Lower lobe of right lung (tissue), 2 donors: ENCODE data around the gene ADAMTSL1. TPM values are rescaled to one million over a fixed set of nuclear protein-coding genes. Genes with fewer than 3 reads are reported as not detected.

Source experiments
- ATAC-seq, 2 donors: fragments of 200-7000 bp; cut with Tn5 transposase; one replicate each; pipeline ENCODE4 v1.9.1; 2020 to 2022; ENCODE audit warnings: mild to moderate bottlenecking in 2 of 2, moderate library complexity in 2 of 2
- DNase-seq: peaks from one replicate; pipeline ENCODE4 v3.0.0-alpha.2; 2020
- H3K27ac ChIP-seq: fragments of 200-600 bp; one replicate; pipeline ENCODE4 v1.8.0; 2022
- H3K27me3 ChIP-seq: fragments of 200-600 bp; one replicate; pipeline ENCODE4 v1.8.0; 2022; ENCODE audit warnings: low read depth
- H3K36me3 ChIP-seq: fragments of 200-600 bp; one replicate; pipeline ENCODE4 v1.8.0; 2022; ENCODE audit warnings: mild to moderate bottlenecking
- H3K4me1 ChIP-seq: fragments of 200-600 bp; one replicate; pipeline ENCODE4 v1.8.0; 2022
- H3K4me3 ChIP-seq: fragments of 200-600 bp; one replicate; pipeline ENCODE4 v1.8.0; 2022; ENCODE audit warnings: mild to moderate bottlenecking
- H3K9me3 ChIP-seq: fragments of 200-600 bp; one replicate; pipeline ENCODE4 v1.8.0; 2022
- intact Hi-C: fragments of 100-400 bp; cut with DNase I; formaldehyde crosslinking; loops from one replicate; pipeline ENCODE4 v1.11.0; 2022
- total RNA-seq: library from RNA; stranded (reverse); fragmentation: NEBNext Ultra II Directional; extraction: Animal tissue kit (Norgen Biotek cat#: 25700); gene quantifications from one replicate; pipeline ENCODE4 v1.2.1, GENCODE V29; 2021
- TF ChIP-seq, protein P1 (sequence below): fragments of 200-600 bp; IDR thresholded peaks from one replicate; pipeline ENCODE4 v1.8.0; 2022; ENCODE audit warnings: antibody characterized with exemption, mild to moderate bottlenecking
- donor health status: DM: no; HTN: yes; CAD: no; lungs with severe emphysema.

ADAMTSL1 gene
- total RNA-seq, 1 donor from 2014 or later, result 3.7 TPM

DNA sequence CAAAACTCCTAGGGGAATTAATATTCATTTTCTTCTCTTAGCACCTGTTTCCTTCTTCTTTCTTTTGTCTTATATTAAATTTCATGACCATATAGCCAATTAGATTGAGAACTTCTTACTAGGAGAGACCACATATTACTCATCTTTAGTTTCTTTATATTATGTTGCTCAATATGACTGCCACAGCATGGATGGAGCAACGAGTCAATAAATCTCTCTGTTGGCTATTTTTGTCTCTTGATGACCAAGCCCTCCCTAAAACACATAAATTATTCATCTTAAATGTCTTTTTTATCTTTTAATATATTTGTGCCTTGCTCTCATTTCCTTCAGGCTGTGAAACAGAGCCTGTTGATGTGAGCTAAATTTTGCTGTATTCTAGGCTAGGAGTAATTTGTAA, 123.0 kb downstream of the ADAMTSL1 start:
- Histone ChIP-seq H3K4me3 (no peak overlapping the region), H3K27me3 (no peaks in the 10 kb centered on the region), H3K9me3 (peaks cover 14% of the 10 kb centered on the region), H3K4me1 (no peaks in the 10 kb centered on the region), H3K36me3 (no peaks in the 10 kb centered on the region), H3K27ac (no peak overlapping the region)
- intact Hi-C loops, result no loop called here
- ATAC-seq (no peak), DNase-seq (no peak)
- TF ChIP-seq, protein P1, sequence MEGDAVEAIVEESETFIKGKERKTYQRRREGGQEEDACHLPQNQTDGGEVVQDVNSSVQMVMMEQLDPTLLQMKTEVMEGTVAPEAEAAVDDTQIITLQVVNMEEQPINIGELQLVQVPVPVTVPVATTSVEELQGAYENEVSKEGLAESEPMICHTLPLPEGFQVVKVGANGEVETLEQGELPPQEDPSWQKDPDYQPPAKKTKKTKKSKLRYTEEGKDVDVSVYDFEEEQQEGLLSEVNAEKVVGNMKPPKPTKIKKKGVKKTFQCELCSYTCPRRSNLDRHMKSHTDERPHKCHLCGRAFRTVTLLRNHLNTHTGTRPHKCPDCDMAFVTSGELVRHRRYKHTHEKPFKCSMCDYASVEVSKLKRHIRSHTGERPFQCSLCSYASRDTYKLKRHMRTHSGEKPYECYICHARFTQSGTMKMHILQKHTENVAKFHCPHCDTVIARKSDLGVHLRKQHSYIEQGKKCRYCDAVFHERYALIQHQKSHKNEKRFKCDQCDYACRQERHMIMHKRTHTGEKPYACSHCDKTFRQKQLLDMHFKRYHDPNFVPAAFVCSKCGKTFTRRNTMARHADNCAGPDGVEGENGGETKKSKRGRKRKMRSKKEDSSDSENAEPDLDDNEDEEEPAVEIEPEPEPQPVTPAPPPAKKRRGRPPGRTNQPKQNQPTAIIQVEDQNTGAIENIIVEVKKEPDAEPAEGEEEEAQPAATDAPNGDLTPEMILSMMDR, result no peak

DNA sequence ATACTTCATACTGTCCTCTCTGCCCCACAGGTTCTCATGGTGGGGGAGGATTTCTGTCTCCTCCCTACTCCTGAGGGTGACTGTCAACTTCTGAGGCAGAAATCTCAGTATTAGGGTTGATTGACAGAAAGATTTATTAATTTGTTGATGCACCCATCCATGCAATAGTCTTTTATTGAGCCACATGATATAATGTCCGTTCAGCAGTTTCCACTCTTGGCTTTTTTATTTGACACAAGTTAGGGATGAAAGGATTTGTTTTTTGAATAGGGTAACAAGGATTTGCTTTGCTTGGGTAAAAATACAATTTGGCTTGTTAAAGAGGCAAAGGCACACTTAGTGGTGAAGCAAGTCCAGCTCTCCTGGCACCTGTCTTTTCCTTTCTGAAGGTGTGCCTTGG, 125.0 kb downstream of the ADAMTSL1 start:
- TF ChIP-seq, protein P1, result no peak

DNA sequence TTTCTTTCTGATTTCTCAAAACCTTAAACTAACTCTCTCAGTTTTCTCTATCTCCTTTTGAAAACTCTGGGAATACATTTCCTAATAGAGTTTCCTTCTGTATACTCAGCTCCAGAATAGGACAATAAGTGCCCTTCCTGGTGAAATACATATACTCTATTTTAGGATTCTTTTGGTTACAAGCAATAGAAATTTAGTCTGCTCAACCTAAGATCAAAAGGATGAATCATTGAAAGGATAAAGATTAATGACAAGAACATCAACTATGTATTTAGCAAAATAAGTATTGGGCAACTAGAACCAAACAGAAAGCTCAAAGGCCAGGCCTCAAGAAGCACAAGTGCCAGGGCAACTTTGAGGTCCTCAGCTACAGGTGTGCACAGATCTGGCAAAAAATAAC, 127.1 kb downstream of the ADAMTSL1 start:
- ATAC-seq (no peak), DNase-seq (no peak)
- intact Hi-C loops, result no loop called here
- Histone ChIP-seq H3K36me3 (no peaks in the 10 kb centered on the region), H3K27me3 (no peaks in the 10 kb centered on the region), H3K9me3 (no peaks in the 10 kb centered on the region), H3K4me1 (peaks cover 6% of the 10 kb centered on the region), H3K27ac (no peak overlapping the region), H3K4me3 (no peak overlapping the region)
- TF ChIP-seq, protein P1, result no peak

More for the DNA sequence above, 125.0 kb downstream of the ADAMTSL1 start:
- Histone ChIP-seq H3K4me3 (no peak overlapping the region), H3K27me3 (no peaks in the 10 kb centered on the region), H3K36me3 (no peaks in the 10 kb centered on the region), H3K4me1 (no peaks in the 10 kb centered on the region), H3K9me3 (peaks cover 4% of the 10 kb centered on the region), H3K27ac (no peak overlapping the region)
- no peak for ATAC-seq
- DNase-seq, result no peak
- intact Hi-C loops, result no loop called here

DNA sequence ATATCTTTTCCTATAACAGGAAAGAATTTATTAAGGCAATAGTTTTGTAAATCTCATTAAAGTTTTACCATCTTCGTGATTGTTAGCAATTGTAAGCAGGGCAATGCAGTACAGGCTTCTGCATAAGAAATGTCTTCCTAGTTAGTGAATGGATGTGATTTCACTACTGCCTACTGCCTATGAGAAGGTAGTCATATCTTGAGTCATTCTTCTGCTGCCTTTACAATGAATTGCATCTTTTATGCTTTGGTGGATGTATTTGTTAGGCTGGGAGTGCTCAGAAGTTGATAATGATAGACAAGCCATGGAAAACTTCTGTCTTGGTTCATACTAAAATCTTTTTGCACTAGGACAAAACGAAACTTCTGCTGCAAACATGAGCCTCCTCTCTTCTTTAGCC, 128.0 kb downstream of the ADAMTSL1 start:
- no peak for DNase-seq
- H3K9me3 ChIP-seq, result no peaks in the 10 kb centered on the region
- peaks cover 12% of the 10 kb centered on the region for H3K4me1 ChIP-seq
- ATAC-seq, result no peak
- intact Hi-C loops, result no loop called here
- H3K27ac ChIP-seq, result no peak overlapping the region
- no peaks in the 10 kb centered on the region for H3K27me3 ChIP-seq
- no peaks in the 10 kb centered on the region for H3K36me3 ChIP-seq
- TF ChIP-seq, protein P1, result no peak
- no peak overlapping the region for H3K4me3 ChIP-seq

DNA sequence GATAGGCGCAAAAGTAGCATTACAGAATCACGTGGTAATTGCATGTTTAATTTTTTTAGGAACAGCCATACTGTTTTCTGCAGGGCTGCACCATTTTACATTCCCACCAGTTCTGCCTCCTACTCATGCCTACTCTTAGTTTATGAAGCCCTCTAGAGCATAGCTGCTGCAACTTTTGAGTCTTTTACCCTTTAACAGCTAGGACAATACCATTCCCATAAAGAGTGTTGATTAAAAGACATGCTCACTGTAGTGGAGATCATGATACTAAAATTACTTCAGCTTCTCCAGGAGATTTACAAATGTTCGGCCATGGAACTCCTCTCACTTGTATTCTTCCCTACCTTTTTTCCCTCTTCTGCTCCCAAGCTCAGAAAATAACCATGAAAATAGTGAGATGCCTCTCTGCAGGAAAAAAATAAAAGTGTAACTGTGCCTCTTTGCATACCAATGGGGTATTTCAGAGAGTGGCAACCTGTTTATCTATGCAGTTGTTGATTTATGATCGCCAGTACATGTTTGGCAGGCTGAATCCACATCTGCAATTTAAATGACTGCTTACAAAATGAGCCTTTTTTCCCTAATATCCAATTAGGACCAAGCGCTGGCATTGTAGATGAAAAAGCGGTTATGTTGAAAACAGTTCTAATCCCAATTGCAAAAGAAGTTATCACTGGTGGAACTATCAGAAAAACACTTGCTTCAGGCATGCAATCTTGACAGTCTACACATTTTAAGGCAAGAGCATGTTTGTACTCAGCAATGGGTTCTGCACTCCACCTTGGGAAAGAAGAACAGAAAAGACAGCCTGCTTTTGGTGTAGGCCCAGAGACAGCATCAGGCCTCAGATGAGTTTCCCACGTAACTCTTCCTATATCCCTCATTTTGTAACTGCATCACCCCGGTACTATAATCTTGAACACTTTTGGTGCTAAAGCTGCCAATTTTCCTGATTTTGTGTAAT, 131.1 kb downstream of the ADAMTSL1 start:
- H3K9me3 ChIP-seq, result no peaks in the 10 kb centered on the region
- H3K27ac ChIP-seq, result no peak overlapping the region
- DNase-seq (no peak), ATAC-seq (no peak)
- intact Hi-C loops, result no loop called here
- H3K4me3 ChIP-seq, result no peak overlapping the region
- TF ChIP-seq, protein P1, result no peak
- no peaks in the 10 kb centered on the region for H3K36me3 ChIP-seq
- H3K27me3 ChIP-seq, result no peaks in the 10 kb centered on the region
- peaks cover 12% of the 10 kb centered on the region for H3K4me1 ChIP-seq
